HG03469 (cell line): ENCODE results near the gene CACNA2D2.

Experiments used
- ATAC-seq: cut with Tn5 transposase; IDR thresholded peaks from one replicate; pipeline ENCODE4 v1.9.1; 2021; ENCODE audit warnings: mild to moderate bottlenecking, moderate library complexity, moderate number of reproducible peaks; ENCODE audit not compliant: unreplicated experiment

The CACNA2D2 gene

GRCh38 chr3:50470658-50471057 is 32.8 kb downstream of the CACNA2D2 start:
- ATAC-seq: no peak

- no peak for ATAC-seq
Observed at GRCh38 chr3:50467919-50468318, 35.5 kb downstream of the CACNA2D2 start.

- ATAC-seq: no peak
Observed at GRCh38 chr3:50466177-50466576, 37.3 kb downstream of the CACNA2D2 start.

- no peak for ATAC-seq
Observed at GRCh38 chr3:50464569-50464968, 38.9 kb downstream of the CACNA2D2 start.

- no peak for ATAC-seq
Observed at GRCh38 chr3:50459785-50460184, 43.6 kb downstream of the CACNA2D2 start.

- no peak for ATAC-seq
Observed at GRCh38 chr3:50457988-50458387, 45.4 kb downstream of the CACNA2D2 start.

- no peak for ATAC-seq
Observed at GRCh38 chr3:50455161-50456018, 48.0 kb downstream of the CACNA2D2 start.

- ATAC-seq: no peak
Observed at GRCh38 chr3:50454481-50455070, 48.9 kb downstream of the CACNA2D2 start.

- no peak for ATAC-seq
Observed at GRCh38 chr3:50453907-50454306, 49.5 kb downstream of the CACNA2D2 start.

- ATAC-seq: no peak
Observed at GRCh38 chr3:50450209-50450921, 53.1 kb downstream of the CACNA2D2 start.

GRCh38 chr3:50448752-50449539 is 54.5 kb downstream of the CACNA2D2 start:
- no peak for ATAC-seq

GRCh38 chr3:50447290-50447840 is 56.1 kb downstream of the CACNA2D2 start:
- no peak for ATAC-seq

- ATAC-seq: no peak
Observed at GRCh38 chr3:50445919-50446318, 57.5 kb downstream of the CACNA2D2 start.

GRCh38 chr3:50444782-50445181 is 58.7 kb downstream of the CACNA2D2 start:
- no peak for ATAC-seq

- ATAC-seq: no peak
Observed at GRCh38 chr3:50444213-50444612, 59.2 kb downstream of the CACNA2D2 start.

GRCh38 chr3:50442945-50443579 is 60.4 kb downstream of the CACNA2D2 start:
- no peak for ATAC-seq

- ATAC-seq: no peak
Observed at GRCh38 chr3:50441424-50442217, 61.8 kb downstream of the CACNA2D2 start.

- no peak for ATAC-seq
Observed at GRCh38 chr3:50436114-50436674, 67.2 kb downstream of the CACNA2D2 start.
